Stomach (tissue), 19 donors: ENCODE measurements around the gene FOSB. TPM values are rescaled to one million over a fixed set of nuclear protein-coding genes. Genes with fewer than 3 reads are reported as not detected.
A peak's percentile ranks its signal among the peaks of the same experiment; 100 is the strongest.

Experiments used
- DNase-seq, 2 donors: peaks; one replicate each; pipeline versions ENCODE4 v3.0.0 to v3.0.0-alpha.2; 2013 to 2019
- H3K27ac ChIP-seq, 5 donors: fragments of 200-600 bp in 4 of 5; sonication (generic) in 4 of 5; one replicate each; pipeline ENCODE4 v1.5.1; 2013 to 2019; ENCODE audit warnings: mild to moderate bottlenecking in 1 of 5, moderate library complexity in 1 of 5
- H3K27me3 ChIP-seq, 3 donors: fragments of 200-600 bp; sonication (generic); one replicate each; pipeline ENCODE4 v1.5.1; 2017 to 2019; ENCODE audit warnings: mixed run types in 1 of 3
- H3K36me3 ChIP-seq, 4 donors: fragments of 200-600 bp; sonication (generic); 1 replicate in 3 of 4; 2 replicates in 1 of 4; pipeline ENCODE4 v1.5.1; 2016 to 2019
- H3K4me1 ChIP-seq, 4 donors: fragments of 200-600 bp; sonication (generic); one replicate each; pipeline ENCODE4 v1.5.1; 2016 to 2019
- H3K4me3 ChIP-seq, 4 donors: fragments of 200-600 bp; sonication (generic) in 3 of 4; one replicate each; pipeline ENCODE4 v1.5.1; 2016 to 2019; ENCODE audit warnings: mild to moderate bottlenecking in 1 of 4
- H3K9me3 ChIP-seq, 4 donors: fragments of 200-600 bp; sonication (generic); one replicate each; pipeline ENCODE4 v1.5.1; 2016 to 2019
- CTCF ChIP-seq, 7 experiments: fragments of 450-650 bp in 4 of 7; fragments of 200-600 bp in 3 of 7; sonication (generic) in 3 of 7; IDR thresholded peaks; one replicate each; pipeline ENCODE4 v1.5.1; 2016 to 2019; ENCODE audit warnings: antibody characterized with exemption in 7 of 7, control low read depth in 2 of 7, mild to moderate bottlenecking in 1 of 7
- EP300 ChIP-seq: sonication (generic); formaldehyde crosslinking; IDR thresholded peaks from one replicate; pipeline ENCODE4 v1.6.1; 2017; ENCODE audit warnings: antibody characterized with exemption
- POLR2A ChIP-seq, 4 donors: fragments of 450-650 bp; IDR thresholded peaks; one replicate each; pipeline ENCODE4 v1.6.1; 2016; ENCODE audit warnings: antibody characterized with exemption in 4 of 4, control low read depth in 2 of 4, mild to moderate bottlenecking in 1 of 4, moderate library complexity in 1 of 4
- POLR2AphosphoS5 ChIP-seq, 3 donors: sonication (generic); formaldehyde crosslinking; IDR thresholded peaks; one replicate each; pipeline ENCODE4 v1.6.1; 2016; ENCODE audit warnings: antibody characterized with exemption in 3 of 3
- WGBS, 5 donors: extraction: QIAGEN DNeasy Blood & Tissue Kit in 3 of 5; methylation state at CpG; one replicate each; pipeline versions ENCODE4 v1.1.5 to v1.1.7; 2013 to 2018; 5-methylcytosine and 5-hydroxymethylcytosine counted together
- intact Hi-C: fragments of 100-400 bp; cut with DNase I; formaldehyde crosslinking; loops from one replicate; pipeline ENCODE4 v1.15.1; 2023; ENCODE audit warnings: low total_unique reads
- long read RNA-seq, 10 donors: transcript quantifications; one replicate each; lab custom pipeline, GENCODE V29; 2026
- polyA plus RNA-seq, 3 donors: library from polyadenylated mRNA; stranded (reverse); fragments of 200-250 nt; gene quantifications; one replicate each; pipeline ENCODE4 v1.2.3, GENCODE V29; 2013
- total RNA-seq, 5 donors: library from RNA; depleted of rRNA; stranded (reverse); fragments of >200 nt; gene quantifications; one replicate each; pipeline versions ENCODE4 v1.1.0 to v1.2.3, GENCODE V29; 2014 to 2016
- donor health status: healthy with polysubstance abuse.
- donor health status: Bipolar disorder and iron deficiency.
- donor health status: healthy.

The FOSB gene
- total RNA-seq (10 to 100 TPM in 2 of 5 donors, 1 to 10 TPM in 3; 1.2 to 76.8 (median 5.5) TPM), polyA plus RNA-seq (10 to 100 TPM in 2 of 3 donors, 1 to 10 TPM in 1; 6.9 to 20.9 (median 11.1) TPM)
- long read RNA-seq, donor 1, partial matches to known transcripts = 0 of 2 reads
- long read RNA-seq, donor 1, other reads (novel, unspliced or antisense) = 0 of 2 reads
- long read RNA-seq, donor 2, partial matches to known transcripts = 0 of 4 reads
- long read RNA-seq, donor 2, other reads (novel, unspliced or antisense) = 0 of 4 reads
- long read RNA-seq, donor 3, transcript FOSB-206 (3 exons, 3,774 nt) = minor isoform, 28 of 190 reads
- long read RNA-seq, donor 3, transcript FOSB-201 (4 exons, 3,775 nt) = minor isoform, 13 of 190 reads
- long read RNA-seq, donor 3, transcript FOSB-207 (2 exons, 740 nt) = minor isoform, 9 of 190 reads
- long read RNA-seq, donor 3, transcript FOSB-205 (1 exons, 2,182 nt) = major isoform, 50 of 190 reads
- long read RNA-seq, donor 3, partial matches to known transcripts = 80 of 190 reads
- long read RNA-seq, donor 3, other reads (novel, unspliced or antisense) = 0 of 190 reads
- long read RNA-seq, donor 4, partial matches to known transcripts = 0 of 1 reads
- long read RNA-seq, donor 4, other reads (novel, unspliced or antisense) = 0 of 1 reads
- long read RNA-seq, donor 5, transcript FOSB-207 (2 exons, 740 nt) = minor isoform, 6 of 107 reads
- long read RNA-seq, donor 5, transcript FOSB-205 (1 exons, 2,182 nt) = major isoform, 47 of 107 reads
- long read RNA-seq, donor 5, transcript FOSB-206 (3 exons, 3,774 nt) = minor isoform, 6 of 107 reads
- long read RNA-seq, donor 5, partial matches to known transcripts = 42 of 107 reads
- long read RNA-seq, donor 5, other reads (novel, unspliced or antisense) = 0 of 107 reads
- long read RNA-seq, donor 6, transcript FOSB-206 (3 exons, 3,774 nt) = minor isoform, 9 of 54 reads
- long read RNA-seq, donor 6, transcript FOSB-205 (1 exons, 2,182 nt) = major isoform, 16 of 54 reads
- long read RNA-seq, donor 6, transcript FOSB-207 (2 exons, 740 nt) = minor isoform, 5 of 54 reads
- long read RNA-seq, donor 6, partial matches to known transcripts = 14 of 54 reads
- long read RNA-seq, donor 6, other reads (novel, unspliced or antisense) = 7 of 54 reads
- long read RNA-seq, donor 7, transcript FOSB-205 (1 exons, 2,182 nt) = major isoform, 5 of 15 reads
- long read RNA-seq, donor 7, partial matches to known transcripts = 5 of 15 reads
- long read RNA-seq, donor 7, other reads (novel, unspliced or antisense) = 0 of 15 reads
- long read RNA-seq, donor 8, transcript FOSB-206 (3 exons, 3,774 nt) = minor isoform, 5 of 57 reads
- long read RNA-seq, donor 8, transcript FOSB-205 (1 exons, 2,182 nt) = major isoform, 38 of 57 reads
- long read RNA-seq, donor 8, transcript FOSB-207 (2 exons, 740 nt) = minor isoform, 7 of 57 reads
- long read RNA-seq, donor 8, partial matches to known transcripts = 0 of 57 reads
- long read RNA-seq, donor 8, other reads (novel, unspliced or antisense) = 0 of 57 reads
- long read RNA-seq, donor 9, transcript FOSB-205 (1 exons, 2,182 nt) = major isoform, 15 of 45 reads
- long read RNA-seq, donor 9, partial matches to known transcripts = 22 of 45 reads
- long read RNA-seq, donor 9, other reads (novel, unspliced or antisense) = 0 of 45 reads
- long read RNA-seq, donor 10, transcript FOSB-205 (1 exons, 2,182 nt) = major isoform, 20 of 44 reads
- long read RNA-seq, donor 10, transcript FOSB-206 (3 exons, 3,774 nt) = minor isoform, 5 of 44 reads
- long read RNA-seq, donor 10, partial matches to known transcripts = 17 of 44 reads
- long read RNA-seq, donor 10, other reads (novel, unspliced or antisense) = 0 of 44 reads

- Histone ChIP-seq H3K4me1 (peaks cover 22 to 45% (median 36%) of the 10 kb centered on the region in 4 donors), H3K36me3 (peaks cover 0 to 21% (median 0%) of the 10 kb centered on the region in 4 donors), H3K27me3 (peaks cover 0 to 16% (median 9%) of the 10 kb centered on the region in 3 donors), H3K9me3 (no peaks in the 10 kb centered on the region), H3K4me3 (peak within 1 kb of the TSS; percentile 56 to 78 (median 70)), H3K27ac (peak within 1 kb of the TSS; percentile 93 to 99 (median 96))
- peak; percentile 97 to 98 for DNase-seq
- TF ChIP-seq POLR2A (IDR thresholded peaks at IDR 0.05) (peak in 2 of 4 donors; percentile 85 to 92), CTCF (IDR thresholded peaks at IDR 0.05) (no peak), EP300 (peak; percentile 77), POLR2AphosphoS5 (IDR thresholded peaks at IDR 0.05) (peak; percentile 97 to 100 (median 98))
- 0 to 2% (median 0%) methylated on average over 21 to 56 of the region's 56 CpGs for WGBS, 5 donors
- intact Hi-C loops = no loop called here
Observed at GRCh38 chr19:45467456-45468158, at the start of gene FOSB. Gene FOSB, plus strand, starts transcription at chr19:45467996. Its CDS starts 591 bp downstream, at chr19:45468587.

GRCh38 chr19:45418802-45419201, 49.0 kb upstream of the FOSB start:
- Histone ChIP-seq H3K9me3 (no peaks in the 10 kb centered on the region), H3K27ac (peak overlapping the region in 1 of 5 donors; percentile 52), H3K4me3 (no peak overlapping the region), H3K4me1 (peaks cover 10 to 33% (median 24%) of the 10 kb centered on the region in 4 donors), H3K36me3 (peaks cover 21 to 81% (median 73%) of the 10 kb centered on the region in 4 donors), H3K27me3 (no peaks in the 10 kb centered on the region)
- intact Hi-C loops = no loop called here
- DNase-seq = no peak
- TF ChIP-seq POLR2AphosphoS5 (IDR thresholded peaks at IDR 0.05) (no peak), EP300 (no peak), CTCF (IDR thresholded peaks at IDR 0.05) (no peak), POLR2A (IDR thresholded peaks at IDR 0.05) (no peak)
- whole genome bisulfite sequencing, 5 donors = 70 to 79% (median 75%) methylated on average over 6 to 9 of the region's 9 CpGs

- peaks cover 15 to 36% (median 27%) of the 10 kb centered on the region in 4 donors for H3K4me1 ChIP-seq
- peak overlapping the region in 3 of 5 donors; percentile 10 to 52 (median 17) for H3K27ac ChIP-seq
- H3K27me3 ChIP-seq = no peaks in the 10 kb centered on the region
- no peak for TF ChIP-seq CTCF (IDR thresholded peaks at IDR 0.05)
- TF ChIP-seq POLR2A (IDR thresholded peaks at IDR 0.05) = no peak
- TF ChIP-seq POLR2AphosphoS5 (IDR thresholded peaks at IDR 0.05) = no peak
- no peak for TF ChIP-seq EP300
- H3K9me3 ChIP-seq = no peaks in the 10 kb centered on the region
- H3K4me3 ChIP-seq = no peak overlapping the region
- no peak for DNase-seq
- 43 to 74% (median 61%) methylated on average over 4 of the region's 4 CpGs for WGBS, 5 donors
- peaks cover 20 to 76% (median 67%) of the 10 kb centered on the region in 4 donors for H3K36me3 ChIP-seq
- intact Hi-C loops = no loop called here
Observed at GRCh38 chr19:45419396-45419795, 48.4 kb upstream of the FOSB start.
